Activated effector memory CD4-positive, alpha-beta T cell treated with anti-CD3 and anti-CD28 coated beads, Interleukin-2, amount 50 U/mL, for 16 hours (primary cell): ENCODE data around the gene ZNF516.

Experiments used
- DNase-seq: peaks from one replicate; pipeline ENCODE4 v3.0.0-alpha.2; 2020

ZNF516 gene

DNA sequence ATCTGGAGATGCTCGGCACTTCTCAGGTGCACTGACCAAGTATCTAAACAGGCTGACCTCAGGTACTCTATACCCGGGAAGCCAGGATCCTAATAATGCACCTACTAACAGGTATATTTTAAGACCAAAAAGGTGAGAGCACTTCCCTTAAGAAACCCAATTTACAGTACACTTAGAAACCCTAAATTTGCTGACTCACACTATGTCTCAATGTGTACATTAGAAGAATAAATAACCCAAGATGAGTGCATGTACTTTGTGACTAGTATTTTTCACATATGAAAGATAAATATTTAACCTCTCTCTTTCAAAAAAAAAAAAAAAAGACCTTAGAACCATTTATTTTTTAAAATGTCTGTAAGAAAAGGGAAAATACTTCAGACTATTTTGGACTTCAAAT, 118.8 kb downstream of the ZNF516 start:
- DNase-seq: no peak

DNA sequence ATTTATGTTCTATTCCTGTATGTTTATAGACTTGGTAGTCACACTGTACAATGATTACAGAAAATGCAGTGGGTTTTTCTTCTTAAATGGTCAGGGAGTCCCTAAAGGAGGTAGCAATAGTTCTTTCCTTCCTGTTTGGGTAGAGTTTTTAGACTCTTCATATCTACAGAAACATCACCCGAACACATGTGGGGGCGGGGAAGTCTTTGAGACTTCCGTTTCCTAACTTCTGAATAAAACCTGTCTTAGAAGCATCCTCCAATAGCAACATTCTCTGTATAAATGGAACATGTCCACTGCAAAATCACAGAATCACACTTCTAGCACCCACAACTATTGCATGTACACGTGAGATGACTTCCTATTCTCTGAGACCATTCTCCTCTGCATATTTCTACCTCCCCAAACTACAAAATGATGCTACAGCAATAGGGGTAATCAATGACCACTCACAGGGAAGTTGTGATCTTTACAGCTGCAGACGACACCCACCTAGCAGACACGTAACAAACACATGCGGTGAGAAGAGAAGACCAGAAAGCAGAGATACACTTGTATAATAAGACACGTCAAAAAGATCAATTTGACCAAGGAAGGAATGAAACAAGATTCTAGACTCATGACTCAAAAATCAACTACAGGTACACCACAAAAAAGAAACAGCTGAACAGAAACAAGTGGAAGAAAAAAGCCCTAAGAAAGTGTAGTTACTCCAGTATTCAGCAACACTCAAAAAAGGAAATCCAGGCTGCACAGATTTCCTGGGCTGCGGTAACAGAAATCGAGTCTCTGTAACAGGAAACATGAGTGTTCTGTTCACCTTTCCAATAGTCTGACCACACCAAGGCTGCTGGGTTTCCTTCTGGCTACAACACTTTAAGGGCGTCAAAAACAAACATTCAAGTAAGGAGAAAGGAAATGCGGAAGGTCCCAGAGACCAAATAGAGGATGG, 120.4 kb downstream of the ZNF516 start:
- DNase-seq: no peak

DNA sequence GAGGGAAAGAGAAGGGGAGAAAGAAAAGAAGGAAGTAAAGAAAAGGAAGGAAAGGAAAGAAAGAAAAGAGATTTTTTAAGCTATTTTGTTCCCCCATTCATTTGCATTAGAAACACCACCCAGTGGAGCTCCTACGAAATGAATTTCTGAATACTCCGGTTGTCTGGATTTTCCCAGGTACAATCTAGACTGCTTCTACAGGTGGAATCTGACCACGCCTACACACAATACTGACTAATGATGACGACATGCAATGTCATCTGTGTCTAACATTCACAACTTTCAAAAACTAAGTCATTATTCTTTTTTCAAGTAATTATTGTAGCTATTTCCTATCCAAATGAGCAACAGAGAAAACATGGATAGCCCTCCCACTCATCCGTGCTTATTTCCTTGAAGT, 121.7 kb downstream of the ZNF516 start:
- no peak for DNase-seq

DNA sequence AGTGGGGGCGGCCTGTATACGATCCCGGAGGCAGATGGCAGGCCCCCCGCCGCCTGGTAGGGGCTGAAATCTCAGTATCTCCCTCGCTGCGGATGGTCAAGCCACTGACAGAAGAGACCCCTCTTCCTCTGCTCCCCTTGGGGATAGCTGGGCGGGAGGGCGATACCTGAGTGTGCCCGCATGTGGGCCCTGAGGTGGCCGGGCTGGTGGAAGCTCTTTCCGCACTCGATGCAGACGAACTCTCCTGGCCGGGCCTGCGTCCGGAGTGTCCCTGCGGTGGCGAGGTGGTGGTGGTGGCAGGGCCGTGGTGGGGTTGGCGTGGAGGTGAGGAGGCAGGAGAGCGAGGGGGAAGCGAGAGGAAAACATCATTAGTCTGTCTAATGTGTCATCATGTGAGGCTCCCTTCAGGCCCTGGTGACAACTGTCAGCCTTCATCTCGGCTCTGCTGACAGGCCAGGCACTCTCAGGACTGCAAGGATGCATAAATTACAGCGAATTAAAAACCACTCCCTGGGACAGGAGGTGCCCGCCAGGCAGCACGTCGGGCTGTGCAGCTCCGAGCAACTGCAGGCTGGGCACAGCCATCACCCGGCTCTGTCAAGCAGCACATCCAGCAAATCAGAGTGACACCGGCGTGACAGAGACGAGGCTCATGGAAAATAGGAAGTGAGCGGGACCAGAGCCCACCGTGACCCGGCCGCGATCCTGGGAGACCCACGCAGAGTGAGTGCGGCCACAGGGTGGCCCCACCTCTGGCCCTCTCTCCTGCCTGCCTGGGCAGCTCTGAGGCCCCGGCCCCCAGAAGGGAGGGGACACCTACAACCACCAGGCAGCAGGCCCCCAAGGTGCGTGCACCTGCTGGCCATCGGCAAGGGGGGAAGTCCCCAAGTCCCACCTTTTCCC, 123.5 kb downstream of the ZNF516 start:
- DNase-seq: no peak

DNA sequence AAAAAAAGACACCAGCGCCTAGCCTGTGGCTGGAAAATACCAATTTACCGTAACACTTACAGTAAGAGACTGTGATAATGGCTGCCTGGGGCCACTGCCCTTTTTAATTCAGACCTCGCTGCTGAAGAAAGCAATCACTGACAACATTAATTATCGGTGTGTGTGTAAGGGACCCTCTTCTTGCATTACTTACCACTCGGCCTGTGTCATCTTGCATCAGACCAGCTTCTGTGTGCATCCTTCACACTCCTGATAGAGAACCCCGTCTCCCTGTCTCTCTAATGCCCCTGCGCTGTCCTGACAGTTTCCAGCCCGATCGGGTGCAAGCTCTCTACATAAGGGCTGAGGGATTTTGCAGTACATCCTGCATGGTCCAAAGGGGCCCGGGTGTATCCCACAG, 124.4 kb downstream of the ZNF516 start:
- DNase-seq: no peak

DNA sequence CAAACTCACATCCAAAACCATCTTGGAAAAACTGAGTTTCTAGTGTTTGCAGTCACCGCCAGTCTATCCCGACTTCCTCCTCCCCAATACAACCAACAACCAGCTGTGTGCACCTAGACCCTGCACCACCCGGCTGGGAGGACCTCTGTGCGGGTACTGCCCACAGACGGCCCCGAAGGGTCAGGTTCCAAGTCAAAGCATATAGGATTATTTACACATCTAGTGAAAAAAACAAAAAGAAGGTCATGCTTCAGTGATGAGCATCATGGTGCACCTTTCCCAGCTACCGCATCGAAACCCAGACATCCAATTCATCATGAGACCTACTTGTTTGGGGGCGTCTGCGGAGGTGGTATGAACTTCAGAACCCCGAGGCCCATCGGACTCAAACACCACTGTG, 124.8 kb downstream of the ZNF516 start:
- no peak for DNase-seq

DNA sequence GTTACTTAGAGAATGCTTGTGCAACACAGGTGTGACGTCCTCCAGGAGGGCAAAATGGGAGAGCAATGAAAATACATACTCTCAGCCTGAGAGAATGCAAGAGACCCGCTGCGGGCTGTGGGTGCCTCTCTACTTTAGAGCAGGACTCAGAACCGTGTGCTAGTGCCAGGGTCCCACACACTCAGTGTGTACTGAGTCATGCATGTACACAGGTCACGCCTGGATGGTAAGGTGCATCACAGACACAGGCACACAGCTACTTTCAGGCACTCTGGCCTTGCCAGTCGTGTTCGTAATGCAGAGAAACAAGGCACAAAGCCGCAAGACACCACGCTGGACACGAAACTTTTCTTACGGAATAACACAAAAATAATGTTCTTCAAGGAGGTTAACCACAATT, 125.3 kb downstream of the ZNF516 start:
- DNase-seq: no peak

DNA sequence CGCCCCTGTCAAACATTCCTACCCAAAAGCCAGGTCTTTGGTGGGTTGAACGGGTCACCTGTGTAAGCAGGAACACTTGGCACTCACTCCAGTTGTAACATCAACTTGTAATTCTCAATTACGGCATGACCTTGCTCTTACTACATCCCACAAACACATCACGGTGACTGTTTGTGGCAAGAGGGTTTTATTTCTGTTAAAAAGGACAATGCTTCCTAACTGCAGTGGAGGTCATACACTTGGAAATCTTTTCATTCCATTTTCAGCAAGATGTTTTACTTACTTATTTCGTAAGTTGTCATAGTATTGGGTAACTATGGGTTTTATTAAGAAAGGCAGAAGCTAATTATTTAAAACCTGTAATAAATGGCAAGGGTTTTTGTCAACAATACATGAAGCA, 126.1 kb downstream of the ZNF516 start:
- DNase-seq: no peak

DNA sequence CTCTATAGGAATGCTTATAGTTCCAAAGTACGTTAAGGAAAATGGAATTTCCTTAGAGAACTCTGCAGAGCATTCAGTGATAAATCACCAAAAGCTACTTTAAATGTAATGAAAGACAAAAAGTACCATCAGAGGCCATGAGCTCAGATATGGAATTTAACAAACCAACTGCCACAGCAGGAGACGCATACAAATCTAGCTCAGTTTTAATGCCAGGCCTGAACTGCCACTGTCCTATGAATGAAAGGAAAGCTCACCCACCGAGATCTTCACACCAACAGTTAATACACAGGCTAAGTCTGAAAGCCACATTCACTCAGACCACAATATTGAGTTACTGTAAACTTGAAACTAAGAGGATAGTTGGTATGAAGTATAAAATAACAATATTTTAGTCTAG, 126.8 kb downstream of the ZNF516 start:
- no peak for DNase-seq

DNA sequence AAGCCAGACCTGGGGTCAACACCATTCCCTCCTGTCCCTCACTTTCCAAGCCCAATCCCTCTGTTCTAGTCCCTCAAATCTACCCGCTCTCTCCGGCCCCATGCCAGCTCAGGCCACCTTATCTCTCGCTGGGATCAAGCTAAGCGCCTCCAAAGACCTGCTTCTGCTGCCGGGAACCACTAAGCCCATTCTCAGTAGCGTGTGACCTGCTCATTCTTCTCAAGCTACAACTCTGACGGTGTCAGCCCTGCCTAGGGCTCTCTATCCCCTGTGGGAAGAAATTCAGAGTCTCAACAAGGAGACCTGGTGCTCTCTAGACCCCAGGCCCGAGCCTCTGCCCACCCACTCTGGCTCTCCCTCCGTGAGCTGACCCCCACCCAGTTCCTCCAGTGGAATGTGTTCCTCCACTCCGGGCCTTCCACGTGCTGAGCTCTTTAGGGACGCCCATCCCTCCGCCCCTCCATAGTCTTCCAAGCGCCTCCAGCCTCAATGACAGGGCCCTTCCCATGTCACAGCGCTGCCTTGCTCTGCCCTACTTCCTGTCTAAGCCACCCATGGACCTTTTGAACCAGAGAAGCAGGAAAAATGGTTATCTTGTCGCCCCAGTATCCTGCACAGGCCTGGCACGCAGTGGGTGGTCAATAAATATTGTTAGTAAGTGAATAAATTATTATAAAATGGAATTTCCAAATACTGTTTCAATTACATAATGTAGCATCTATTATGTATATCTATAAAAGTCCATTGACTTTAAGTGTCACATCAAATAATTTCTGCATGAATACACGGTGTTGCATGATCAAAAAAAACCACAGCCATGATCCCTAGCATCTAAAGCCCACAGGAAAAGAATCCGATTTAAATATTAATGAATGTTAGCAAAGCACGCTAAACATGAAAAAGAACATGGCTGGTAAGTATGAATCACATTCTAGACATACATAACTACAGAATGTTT, 127.6 kb downstream of the ZNF516 start:
- DNase-seq: no peak

DNA sequence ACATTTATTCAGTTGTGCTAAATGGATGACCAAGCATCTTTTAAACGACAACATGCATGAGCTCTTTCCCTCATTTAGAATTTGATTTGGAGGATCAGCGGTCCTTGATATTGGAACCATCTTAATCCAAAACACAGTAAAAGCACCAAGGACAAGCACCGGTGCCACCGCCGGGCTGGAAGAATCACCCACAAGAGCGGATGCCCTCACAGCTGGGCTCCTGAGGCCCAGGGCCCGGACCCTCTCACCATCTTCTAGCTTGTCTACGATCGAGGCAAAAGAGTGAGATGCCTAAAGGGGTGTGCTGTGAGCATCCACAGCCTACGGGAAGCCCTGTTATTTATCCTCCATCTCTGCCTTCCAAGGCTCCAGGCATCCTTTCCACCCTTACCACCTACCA, 129.5 kb downstream of the ZNF516 start:
- DNase-seq: no peak

DNA sequence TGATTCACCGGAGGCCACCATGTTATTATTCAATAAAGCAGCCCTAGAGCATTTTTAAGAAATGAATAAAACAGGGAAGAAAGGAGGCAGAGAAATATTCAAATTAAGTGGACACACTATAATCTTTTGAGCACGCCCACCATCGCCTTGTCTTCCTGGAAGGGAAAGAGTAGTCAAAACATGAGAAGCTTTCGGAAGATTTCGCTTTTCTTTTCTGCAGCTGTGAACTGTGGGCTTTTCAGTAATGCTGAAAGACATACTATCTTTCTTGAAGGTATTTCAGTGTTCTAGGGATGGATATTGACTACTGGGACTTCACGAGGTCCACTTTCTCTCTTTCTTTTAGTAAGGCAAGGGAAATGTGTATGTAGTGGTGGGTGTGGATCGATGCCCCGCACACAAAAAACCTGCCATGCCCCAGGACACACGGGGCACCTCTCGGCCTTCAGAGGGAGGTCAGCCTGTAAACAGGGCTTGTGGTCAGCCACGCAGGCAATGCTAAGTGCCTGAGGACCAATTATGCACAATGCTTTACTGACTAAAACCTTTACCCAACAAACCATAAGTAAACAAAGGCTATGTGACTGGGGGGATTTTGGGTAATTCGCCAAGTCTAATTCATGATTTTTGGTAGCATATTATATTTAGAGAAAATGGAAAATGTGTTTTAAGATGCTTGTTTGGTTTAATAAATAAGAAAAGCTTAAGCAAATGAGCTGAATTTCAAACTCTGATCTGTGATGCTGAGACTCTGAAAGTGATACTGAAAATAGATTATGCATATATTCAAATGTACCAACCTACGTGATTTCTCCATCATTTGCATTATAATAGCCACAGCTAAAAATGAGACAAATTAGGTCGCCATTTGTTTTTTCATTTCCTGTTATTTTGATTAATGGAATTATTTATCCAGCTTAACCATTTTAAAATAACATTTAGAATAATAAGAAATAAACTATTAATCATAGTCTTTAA, 130.5 kb downstream of the ZNF516 start:
- DNase-seq: no peak

DNA sequence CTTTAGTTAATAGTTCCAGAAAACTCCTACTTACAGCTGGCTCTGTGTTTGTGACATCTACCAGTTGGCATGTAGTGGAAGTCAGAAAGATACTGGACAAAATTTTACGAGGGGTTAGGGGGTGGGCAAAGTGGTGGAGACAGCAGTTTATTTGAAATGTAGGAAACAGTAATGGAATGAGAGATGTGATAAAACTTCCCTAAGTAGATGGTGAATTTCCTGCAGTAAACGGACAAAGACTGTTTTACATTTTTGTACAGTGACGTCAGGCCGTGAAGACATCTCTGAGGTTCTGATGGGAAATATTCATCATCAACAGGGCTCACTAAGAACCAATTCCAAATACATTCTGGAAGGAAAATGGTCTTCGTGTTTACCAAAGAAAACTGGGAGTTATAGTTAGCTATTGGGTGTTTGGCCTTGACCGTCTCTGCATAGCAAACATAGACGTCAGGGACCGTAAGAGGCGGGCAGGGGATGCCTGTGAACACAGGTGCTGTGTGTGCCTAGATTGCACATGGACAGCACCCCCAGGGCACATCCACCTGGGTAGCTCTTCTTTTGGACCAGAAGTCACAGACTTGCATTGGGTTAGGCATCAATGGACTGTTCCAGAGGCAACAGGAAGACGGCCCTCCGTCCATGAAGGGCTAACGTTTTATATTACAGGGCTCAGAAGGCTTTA, 131.5 kb downstream of the ZNF516 start:
- DNase-seq: no peak

DNA sequence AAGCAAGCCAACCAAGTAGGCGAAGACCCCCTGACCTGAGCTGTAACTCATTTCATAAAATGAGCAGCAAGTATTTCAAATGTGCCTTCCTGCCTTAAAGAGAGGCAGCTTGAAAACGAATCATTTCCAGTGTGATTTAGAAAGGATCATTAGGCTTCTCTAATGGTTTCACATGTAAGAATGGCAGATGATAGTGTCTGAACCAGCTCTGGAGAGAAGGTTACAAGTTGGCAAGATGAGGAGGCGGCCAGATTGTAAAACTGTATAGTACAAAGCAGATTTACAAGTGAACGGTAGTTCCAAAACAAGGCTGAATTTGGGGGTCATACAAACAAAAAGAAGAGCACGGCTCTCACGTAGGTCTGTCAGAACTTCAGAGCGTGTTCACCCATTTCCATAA, 132.4 kb downstream of the ZNF516 start:
- no peak for DNase-seq

DNA sequence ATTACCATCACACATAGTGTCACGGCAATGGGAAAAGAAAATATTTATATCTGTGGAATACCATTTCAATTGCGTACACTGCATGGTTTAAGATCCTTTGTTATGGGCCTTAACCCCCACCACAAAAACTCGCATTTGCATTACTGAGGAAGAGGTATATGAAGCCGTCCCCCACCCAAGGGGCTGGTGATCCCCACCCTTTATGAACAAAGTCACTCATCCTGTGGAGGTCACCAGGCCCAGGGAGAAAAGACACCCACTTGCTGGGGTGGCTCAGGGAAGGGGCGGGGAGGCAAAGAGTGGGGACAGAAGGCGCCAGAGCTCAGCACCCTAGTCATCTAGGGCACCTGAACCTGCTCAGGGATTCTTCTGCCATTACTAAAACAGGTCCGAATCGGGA, 133.8 kb downstream of the ZNF516 start:
- DNase-seq: no peak

DNA sequence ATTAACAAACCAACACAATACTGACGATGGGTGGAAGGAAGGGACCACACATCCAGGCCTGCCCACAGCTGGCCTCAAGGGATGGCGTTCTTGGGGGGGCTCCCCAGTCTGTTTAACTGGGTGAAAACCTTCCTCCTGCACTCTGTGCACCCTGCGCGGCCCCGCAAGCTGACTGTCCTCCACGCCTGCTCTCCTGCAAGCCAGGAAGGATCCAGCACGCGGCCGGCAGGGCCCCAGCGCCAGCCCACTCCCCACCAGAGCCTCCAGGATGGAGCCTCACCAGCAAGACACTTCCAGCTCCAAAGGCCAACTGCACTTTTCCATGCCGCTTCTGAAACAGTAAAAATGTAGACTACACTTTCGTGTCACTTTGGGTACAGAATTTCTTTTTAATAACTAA, 135.1 kb downstream of the ZNF516 start:
- no peak for DNase-seq

DNA sequence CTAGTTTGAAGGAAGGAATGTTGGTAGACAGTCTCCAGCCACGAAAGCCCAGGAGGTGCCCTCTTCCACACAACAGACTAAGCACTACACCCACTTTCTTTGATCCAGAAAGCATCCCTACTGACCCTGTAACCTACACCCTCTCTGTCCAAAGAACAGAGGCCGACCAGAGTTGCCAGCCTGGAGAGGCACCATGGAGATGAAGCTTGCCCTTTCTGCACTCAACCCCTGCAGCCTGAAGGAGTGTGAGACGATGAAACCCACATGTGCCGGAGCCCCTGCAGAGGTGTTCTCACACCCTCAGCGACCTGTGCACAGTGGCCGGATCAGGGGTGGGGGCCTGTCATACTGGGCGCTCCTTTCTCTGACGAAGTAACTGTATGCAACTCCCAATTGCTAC, 136.3 kb downstream of the ZNF516 start:
- DNase-seq: no peak

DNA sequence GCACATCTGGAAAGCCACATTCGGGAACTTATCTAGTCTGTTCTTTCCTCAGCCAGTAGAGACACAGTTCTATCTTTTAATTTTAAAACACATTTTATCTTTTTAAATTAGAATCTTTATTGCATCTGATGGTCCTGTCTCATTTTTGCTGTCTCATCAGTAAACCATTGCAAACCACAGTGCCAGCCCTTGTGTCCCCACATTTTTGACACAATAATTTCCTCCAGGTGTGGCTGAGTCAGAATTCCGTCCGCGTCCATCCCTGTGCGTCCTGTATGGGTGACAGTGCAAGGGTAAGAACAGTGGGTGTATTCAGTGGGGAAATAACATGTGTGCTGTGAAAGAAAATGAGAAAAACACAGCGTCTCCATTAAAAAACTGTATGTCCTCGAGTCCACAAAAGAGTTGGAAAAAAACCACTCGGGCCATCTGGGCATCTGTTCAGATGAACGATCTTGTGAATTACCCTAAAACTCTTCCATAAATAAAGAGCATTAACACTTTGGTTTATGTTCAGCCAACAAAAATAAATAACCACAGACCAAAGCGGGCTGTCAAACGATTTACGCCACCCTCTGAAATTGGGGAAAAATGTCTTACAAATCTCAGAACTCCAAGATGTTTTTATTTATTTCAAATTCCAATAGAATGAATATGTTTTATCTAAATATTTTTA, 137.3 kb downstream of the ZNF516 start:
- DNase-seq: no peak

DNA sequence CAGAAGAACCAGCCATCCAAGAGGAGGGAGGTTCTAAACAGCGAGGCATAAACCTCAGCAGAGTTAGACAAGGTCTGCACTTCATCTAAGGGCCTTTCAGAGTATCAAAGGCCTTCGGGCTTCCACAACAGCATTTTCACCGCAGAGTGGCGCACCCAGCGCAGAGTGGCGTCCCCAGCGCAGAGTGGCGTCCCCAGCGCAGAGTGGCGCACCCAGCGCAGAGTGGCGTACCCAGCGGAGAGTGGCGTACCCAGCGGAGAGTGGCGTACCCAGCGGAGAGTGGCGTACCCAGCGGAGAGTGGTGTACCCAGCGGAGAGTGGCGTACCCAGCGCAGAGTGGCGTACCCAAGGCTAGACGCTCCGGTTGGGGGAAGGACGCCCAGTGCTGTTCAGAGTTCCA, 137.9 kb downstream of the ZNF516 start:
- no peak for DNase-seq

DNA sequence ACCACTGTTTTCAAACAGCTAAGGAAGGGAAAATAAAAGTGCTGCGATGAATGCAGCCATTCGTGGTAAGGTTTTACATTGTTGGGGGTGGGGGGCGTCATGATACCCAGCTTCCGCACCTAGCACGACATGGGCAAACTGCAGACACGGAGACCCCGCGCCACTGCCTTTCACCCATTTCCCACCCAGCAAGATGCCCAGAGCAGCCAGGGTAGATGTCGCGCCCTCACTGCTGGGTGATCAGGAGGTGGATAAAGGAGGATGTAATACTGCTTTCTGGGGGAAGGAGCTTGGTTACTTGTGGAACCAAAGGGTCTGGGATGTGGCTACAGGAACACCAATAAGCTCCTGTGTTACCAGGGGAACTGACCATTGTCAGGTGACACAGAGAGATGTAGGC, 138.4 kb downstream of the ZNF516 start:
- no peak for DNase-seq
